ENCODE measurements around the gene TNS1. TPM values are rescaled to one million over a fixed set of nuclear protein-coding genes. Genes with fewer than 3 reads are reported as not detected.

Gene TNS1
- total RNA-seq, 1 experiment from 2014 or later: 3.4 TPM

DNA sequence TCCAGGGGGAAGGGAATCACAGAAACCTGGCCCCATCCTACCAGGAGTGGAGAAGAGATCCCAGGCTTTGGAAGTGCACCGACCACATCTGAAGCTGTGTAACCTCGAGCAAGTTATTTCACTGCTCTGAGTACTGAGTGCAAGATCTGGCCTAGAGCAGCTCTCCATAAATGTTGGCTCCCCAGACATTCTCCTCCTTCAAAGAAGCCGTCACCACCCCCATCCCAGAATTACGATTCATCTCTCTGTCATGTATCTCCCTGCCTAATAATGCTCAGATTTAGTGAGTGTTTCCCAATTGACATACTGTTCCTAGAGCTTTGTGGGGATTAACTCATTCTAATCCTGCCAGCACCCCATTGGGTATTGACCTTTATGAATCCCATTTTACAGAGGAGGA, 51.7 kb downstream of the TNS1 start:
- H4K20me1 ChIP-seq (ENCODE audit: control insufficient read depth, insufficient read depth, insufficient read length): no peaks in the 10 kb centered on the region

More for the DNA sequence above, 51.7 kb downstream of the TNS1 start:
- no peak overlapping the region for H3K23ac ChIP-seq (ENCODE audit: insufficient read length, low read depth, low read length)
- H3K4me1 Mint-ChIP-seq: peaks cover 28 to 39% of the 10 kb centered on the region in 2 experiments
- H2BK12ac ChIP-seq (ENCODE audit: insufficient read length, low read depth, low read length): no peak overlapping the region
- H3K4me2 ChIP-seq (ENCODE audit: insufficient read depth, insufficient read length, low read length): no peak overlapping the region
- no peak overlapping the region for H4K8ac ChIP-seq (replicated peaks; ENCODE audit: insufficient read length, low read depth, low read length)
- H4K91ac ChIP-seq (ENCODE audit: insufficient read length, low read depth, low read length): no peak overlapping the region
- H3K9me3 ChIP-seq (ENCODE audit: control insufficient read depth, low read depth, low read length): no peaks in the 10 kb centered on the region
- H3K27me3 ChIP-seq (ENCODE audit: insufficient read depth, low read length): no peaks in the 10 kb centered on the region
- no peak overlapping the region for H3K56ac ChIP-seq (ENCODE audit: insufficient read length, low read depth, low read length)
- no peak overlapping the region for H4K5ac ChIP-seq (ENCODE audit: insufficient read length, low read depth, low read length)
- H2AFZ ChIP-seq (ENCODE audit: low read length): no peak overlapping the region
- H3K79me1 ChIP-seq (ENCODE audit: insufficient read depth, low read depth, low read length, poor library complexity, severe bottlenecking): no peaks in the 10 kb centered on the region
- peaks cover 4% of the 10 kb centered on the region; the same call in 1 of the 2 replicates for H3K4me1 ChIP-seq (ENCODE audit: insufficient read depth, low read length)
- H3T11ph ChIP-seq (ENCODE audit: low read length): no peak overlapping the region
- H2BK15ac ChIP-seq (ENCODE audit: low read depth, low read length): no peak overlapping the region
- no peaks in the 10 kb centered on the region for H3K36me3 Mint-ChIP-seq (ENCODE audit: insufficient read depth in 1 of 3, low read depth in 3 of 3)
- no CpG with 5 or more reads among the region's 4 CpGs for WGBS (ENCODE audit: extremely low coverage, insufficient read length, low lambda C conversion rate)
- peaks cover 15% of the 10 kb centered on the region for H3K27me3 Mint-ChIP-seq (ENCODE audit: low read depth)
- no peak for DNase-seq
- H3K4me3 Mint-ChIP-seq: no peak overlapping the region
- no peak overlapping the region for H3K9ac ChIP-seq (ENCODE audit: extremely low read depth, insufficient read length, low read length)
- H3K4ac ChIP-seq (ENCODE audit: low read depth, low read length): no peak overlapping the region
- H3K14ac ChIP-seq (ENCODE audit: insufficient read depth, low read length): no peak overlapping the region
- H3K23me2 ChIP-seq (ENCODE audit: insufficient read length, low read depth, low read length, poor library complexity, severe bottlenecking): no peaks in the 10 kb centered on the region
- H3K18ac ChIP-seq (ENCODE audit: insufficient read length, low read depth, low read length): no peak overlapping the region
- no peak overlapping the region for H2AK5ac ChIP-seq (ENCODE audit: insufficient read length, low read length)
- no peak overlapping the region for H3K27ac ChIP-seq (ENCODE audit: insufficient read length, low read depth, low read length)
- H2BK120ac ChIP-seq (ENCODE audit: low read depth, low read length, poor library complexity, severe bottlenecking): no peak overlapping the region
- no peak overlapping the region for H2BK20ac ChIP-seq (ENCODE audit: low read depth, low read length, poor library complexity, severe bottlenecking)
- TF ChIP-seq, protein P1, sequence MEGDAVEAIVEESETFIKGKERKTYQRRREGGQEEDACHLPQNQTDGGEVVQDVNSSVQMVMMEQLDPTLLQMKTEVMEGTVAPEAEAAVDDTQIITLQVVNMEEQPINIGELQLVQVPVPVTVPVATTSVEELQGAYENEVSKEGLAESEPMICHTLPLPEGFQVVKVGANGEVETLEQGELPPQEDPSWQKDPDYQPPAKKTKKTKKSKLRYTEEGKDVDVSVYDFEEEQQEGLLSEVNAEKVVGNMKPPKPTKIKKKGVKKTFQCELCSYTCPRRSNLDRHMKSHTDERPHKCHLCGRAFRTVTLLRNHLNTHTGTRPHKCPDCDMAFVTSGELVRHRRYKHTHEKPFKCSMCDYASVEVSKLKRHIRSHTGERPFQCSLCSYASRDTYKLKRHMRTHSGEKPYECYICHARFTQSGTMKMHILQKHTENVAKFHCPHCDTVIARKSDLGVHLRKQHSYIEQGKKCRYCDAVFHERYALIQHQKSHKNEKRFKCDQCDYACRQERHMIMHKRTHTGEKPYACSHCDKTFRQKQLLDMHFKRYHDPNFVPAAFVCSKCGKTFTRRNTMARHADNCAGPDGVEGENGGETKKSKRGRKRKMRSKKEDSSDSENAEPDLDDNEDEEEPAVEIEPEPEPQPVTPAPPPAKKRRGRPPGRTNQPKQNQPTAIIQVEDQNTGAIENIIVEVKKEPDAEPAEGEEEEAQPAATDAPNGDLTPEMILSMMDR (conservative IDR thresholded peaks at IDR 0.05): no peak
- no peaks in the 10 kb centered on the region for H3K79me2 ChIP-seq (ENCODE audit: insufficient read depth, low read length)
- H2BK5ac ChIP-seq (ENCODE audit: insufficient read length, low read length): no peak overlapping the region
- H3K9me3 Mint-ChIP-seq: no peaks in the 10 kb centered on the region
- no peak overlapping the region for H3K27ac Mint-ChIP-seq
